HG03025 (cell line): ENCODE measurements around the gene CACNG4.
"Not testable (repeated sequence)": the region's sequence is repeated elsewhere in the genome, so short reads cannot be mapped to it uniquely, and the experiment has no call there.

Experiments
- ATAC-seq: cut with Tn5 transposase; IDR thresholded peaks from one replicate; pipeline ENCODE4 v1.9.1; 2021; ENCODE audit warnings: mild to moderate bottlenecking, moderate library complexity; ENCODE audit not compliant: unreplicated experiment, low FRiP score

CACNG4 gene

GRCh38 chr17:66960613-66961012 is 3.9 kb upstream of the CACNG4 start:
- no peak for ATAC-seq

DNA sequence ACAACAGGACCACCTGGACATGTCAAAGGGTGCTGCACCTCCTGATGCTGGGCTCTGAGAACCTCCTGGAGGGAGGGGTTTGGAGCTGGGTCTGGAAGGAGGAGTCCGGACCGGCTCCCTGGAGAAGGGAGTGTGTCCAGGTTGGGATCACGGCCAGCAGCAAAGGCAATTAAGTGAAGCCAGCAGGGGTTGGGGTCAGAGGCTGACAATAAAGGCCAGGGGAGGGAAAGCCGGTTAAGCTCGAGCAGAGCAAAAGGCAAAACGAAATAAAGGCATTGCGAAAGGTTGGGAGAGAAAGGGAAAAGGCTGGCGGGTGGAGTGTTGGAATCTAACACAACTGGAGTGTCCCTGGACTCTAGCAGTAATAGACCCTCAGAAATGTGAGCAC is 992 bp upstream of the CACNG4 start:
- ATAC-seq = no peak

- ATAC-seq = no peak
Measured at GRCh38 chr17:66964930-66965800, 658 bp downstream of the CACNG4 start.

DNA sequence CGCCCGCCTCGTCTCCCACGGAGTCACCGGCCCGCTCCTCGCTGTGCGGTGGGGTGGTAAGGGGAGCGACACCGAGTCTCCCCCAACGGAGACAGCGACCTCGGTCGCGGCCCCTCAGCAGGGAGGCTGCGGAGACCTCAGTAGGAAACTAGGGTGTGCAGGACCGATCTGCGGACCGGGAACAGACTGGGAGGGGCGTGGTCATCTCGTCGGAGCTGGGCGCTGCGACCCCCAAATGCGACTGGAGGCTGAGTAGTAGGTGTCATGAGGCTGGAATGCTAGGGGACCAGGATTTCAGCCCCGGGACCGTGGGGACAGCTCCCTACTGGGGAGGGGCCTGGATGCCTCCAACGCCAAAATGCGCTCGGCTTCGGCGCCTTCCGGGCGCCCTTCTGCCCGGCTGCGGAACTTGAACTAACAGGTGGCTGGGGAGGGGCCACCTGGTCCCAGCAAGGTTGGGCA is 1.3 kb downstream of the CACNG4 start:
- ATAC-seq = no peak

DNA sequence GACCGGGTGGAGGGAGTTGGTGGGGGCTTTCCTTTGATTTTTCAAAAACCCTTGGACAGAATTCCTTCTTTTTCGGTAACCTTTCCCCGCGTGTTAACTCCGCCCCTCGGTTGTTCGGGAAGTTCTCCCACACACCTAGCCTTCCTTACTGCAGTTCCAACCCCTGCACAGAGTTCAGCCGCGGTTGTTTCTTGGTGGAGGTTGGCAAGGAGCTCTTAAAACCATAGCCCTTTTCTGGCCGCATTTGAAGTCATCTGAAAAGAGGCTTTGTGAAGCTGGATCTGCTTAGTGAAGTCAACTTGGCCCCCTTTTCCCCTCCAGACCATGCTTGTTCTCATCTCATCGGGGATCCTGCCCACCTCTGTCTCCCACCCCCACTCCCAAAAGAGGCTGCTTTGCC is 1.8 kb downstream of the CACNG4 start:
- ATAC-seq = no peak

- no peak for ATAC-seq
Measured at GRCh38 chr17:66966704-66967418, 2.4 kb downstream of the CACNG4 start.

- no peak for ATAC-seq
Measured at GRCh38 chr17:66967837-66968543, 3.5 kb downstream of the CACNG4 start.

DNA sequence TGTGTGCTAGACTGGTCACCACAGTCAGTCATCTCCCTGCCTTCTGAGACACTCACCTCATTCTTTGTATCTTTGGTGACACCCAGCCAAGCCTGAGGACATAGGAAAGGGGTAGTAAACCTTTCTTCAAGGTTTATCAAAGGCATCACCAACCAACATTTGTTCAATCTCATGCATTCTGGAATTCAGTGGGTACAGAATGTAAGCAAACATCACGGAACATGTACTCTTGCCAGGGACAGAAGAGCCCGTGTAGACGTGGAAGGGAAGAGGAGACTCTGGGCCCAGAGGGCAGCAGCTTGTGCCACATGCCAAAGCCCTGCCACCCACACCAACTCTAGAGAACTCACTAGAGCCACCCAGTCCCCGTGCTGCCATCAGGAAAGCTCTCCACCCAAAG is 4.4 kb downstream of the CACNG4 start:
- no peak for ATAC-seq

- no peak for ATAC-seq
Measured at GRCh38 chr17:66970140-66970539, 5.6 kb downstream of the CACNG4 start.

- ATAC-seq = no peak
Measured at GRCh38 chr17:66970797-66971196, 6.3 kb downstream of the CACNG4 start.

DNA sequence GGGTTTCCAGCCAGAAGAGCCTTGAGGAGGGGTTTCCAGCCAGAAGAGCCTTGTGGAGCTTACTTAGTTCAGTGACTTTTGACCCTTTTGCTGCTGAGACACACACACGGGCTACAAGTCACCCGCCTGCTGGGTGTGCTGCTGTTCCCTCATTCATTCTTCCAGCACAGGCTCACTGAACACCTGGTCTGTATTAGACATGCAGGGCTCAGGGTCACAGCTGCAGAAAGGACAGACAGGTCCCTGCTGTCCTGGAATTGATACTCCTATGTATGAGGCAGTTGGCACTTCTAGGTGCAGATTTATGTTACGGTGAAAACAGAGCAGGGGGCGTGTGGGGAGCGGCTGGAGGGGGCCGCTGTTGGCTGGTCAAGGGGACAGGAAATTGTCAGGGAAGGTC is 6.8 kb downstream of the CACNG4 start:
- ATAC-seq = no peak

GRCh38 chr17:66971730-66972441 is 7.4 kb downstream of the CACNG4 start:
- no peak for ATAC-seq

- not testable (repeated sequence) for ATAC-seq
Measured at GRCh38 chr17:66972442-66972830, 7.9 kb downstream of the CACNG4 start.

- ATAC-seq = no peak
Measured at GRCh38 chr17:66975188-66975587, 10.7 kb downstream of the CACNG4 start.

DNA sequence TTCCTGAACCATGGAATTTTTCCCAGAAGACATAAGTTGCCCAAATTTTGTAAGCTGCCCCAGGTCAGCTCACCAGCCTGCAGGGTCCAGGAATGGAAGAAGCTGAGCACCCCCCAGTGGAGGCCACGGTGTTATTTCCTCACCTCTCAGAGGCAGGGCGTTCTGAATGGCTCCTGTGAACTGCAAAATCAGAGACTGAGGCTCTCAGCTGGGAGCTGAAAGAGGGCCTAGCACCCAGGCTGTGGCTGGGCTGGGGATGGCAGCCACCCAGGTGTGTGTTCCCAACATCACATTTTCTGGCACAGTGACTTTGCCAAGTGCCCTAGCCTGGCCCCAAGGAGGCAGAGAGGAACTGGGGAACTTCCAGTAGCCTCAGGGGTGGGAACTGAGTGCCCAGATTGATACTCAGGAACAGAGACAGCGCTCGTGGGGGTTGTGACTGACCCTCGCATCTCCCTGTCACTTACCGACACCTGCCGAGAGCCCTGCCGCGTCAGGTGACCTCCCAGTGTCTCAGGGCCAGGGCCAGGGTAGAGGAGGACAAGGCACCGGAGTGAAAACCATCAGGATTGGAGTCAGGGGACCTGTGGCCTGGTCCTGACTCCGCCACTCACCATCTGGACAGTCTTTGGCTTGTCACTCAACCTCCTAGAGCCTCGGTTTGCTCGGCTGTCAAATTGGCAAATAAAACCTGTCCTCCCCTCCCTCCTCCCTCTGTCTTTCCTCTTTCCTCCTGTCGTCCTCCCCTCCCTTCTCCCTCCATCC is 11.3 kb downstream of the CACNG4 start:
- no peak for ATAC-seq

- no peak for ATAC-seq
Measured at GRCh38 chr17:66976379-66976663, 11.8 kb downstream of the CACNG4 start.

DNA sequence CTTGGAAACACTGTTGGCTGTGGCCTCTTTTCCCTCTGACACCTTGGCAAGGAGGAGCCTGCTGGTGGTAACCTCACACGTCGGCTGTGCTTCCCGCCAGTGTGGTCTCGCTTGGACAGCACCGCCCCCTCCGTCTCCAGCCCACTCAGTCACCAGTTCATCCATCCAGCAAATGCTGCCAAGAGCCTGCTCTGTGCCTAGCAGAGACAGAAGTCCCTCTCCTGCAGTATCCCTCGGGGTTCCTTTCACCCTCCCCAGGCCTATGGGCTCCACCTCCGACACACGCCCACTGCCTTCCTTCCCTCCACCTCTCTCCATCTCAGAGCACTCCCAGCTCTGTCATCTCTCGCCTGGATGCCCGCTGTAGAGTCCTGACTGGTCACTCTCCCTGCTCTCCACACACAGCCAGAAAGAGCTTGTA is 12.3 kb downstream of the CACNG4 start:
- ATAC-seq = no peak

- ATAC-seq = no peak
Measured at GRCh38 chr17:66978514-66979061, 14.1 kb downstream of the CACNG4 start.

- ATAC-seq = no peak
Measured at GRCh38 chr17:66980896-66981295, 16.4 kb downstream of the CACNG4 start.
